SJCRH30 (cell line): ENCODE data around the gene TNNC2. TPM values are rescaled to one million over a fixed set of nuclear protein-coding genes. Genes with fewer than 3 reads are reported as not detected.
"Not testable (repeated sequence)": the region's sequence is repeated elsewhere in the genome, so short reads cannot be mapped to it uniquely, and the experiment has no call there.

Experiments
- DNase-seq, 2 experiments: peaks; one replicate each; pipeline ENCODE4 v3.0.0-alpha.2; 2015 to 2020
- H3K27ac ChIP-seq: fragments of 250-450 bp; sonication (Bioruptor Pico); 2 replicates; pipeline ENCODE4 v1.5.1; 2020; ENCODE audit warnings: mild to moderate bottlenecking, moderate library complexity
- H3K27me3 ChIP-seq: fragments of 250-450 bp; sonication (Bioruptor Pico); 2 replicates; pipeline ENCODE4 v1.5.1; 2020; ENCODE audit warnings: mild to moderate bottlenecking, moderate library complexity
- H3K36me3 ChIP-seq: fragments of 250-450 bp; sonication (Bioruptor Pico); 2 replicates; pipeline ENCODE4 v1.5.1; 2020; ENCODE audit warnings: mild to moderate bottlenecking, moderate library complexity
- H3K4me1 ChIP-seq: fragments of 250-450 bp; sonication (Bioruptor Pico); 2 replicates; pipeline ENCODE4 v1.5.1; 2020; ENCODE audit warnings: mild to moderate bottlenecking, moderate library complexity
- H3K4me3 ChIP-seq: fragments of 250-450 bp; sonication (Bioruptor Pico); 2 replicates; pipeline ENCODE4 v1.5.1; 2020; ENCODE audit warnings: mild to moderate bottlenecking, moderate library complexity
- H3K9me3 ChIP-seq: fragments of 250-450 bp; sonication (Bioruptor Pico); replicated peaks from 2 replicates; pipeline ENCODE4 v1.5.1; 2020; ENCODE audit warnings: mild to moderate bottlenecking, moderate library complexity
- total RNA-seq: library from RNA; depleted of rRNA; stranded (reverse); fragments of >200 nt; shearing (Covaris generic); gene quantifications from 2 replicates; pipeline ENCODE4 v1.2.3, GENCODE V29; 2014; rRNA removed

Gene TNNC2
- 0.73 and 0.75 TPM in 2 replicates for total RNA-seq

DNA sequence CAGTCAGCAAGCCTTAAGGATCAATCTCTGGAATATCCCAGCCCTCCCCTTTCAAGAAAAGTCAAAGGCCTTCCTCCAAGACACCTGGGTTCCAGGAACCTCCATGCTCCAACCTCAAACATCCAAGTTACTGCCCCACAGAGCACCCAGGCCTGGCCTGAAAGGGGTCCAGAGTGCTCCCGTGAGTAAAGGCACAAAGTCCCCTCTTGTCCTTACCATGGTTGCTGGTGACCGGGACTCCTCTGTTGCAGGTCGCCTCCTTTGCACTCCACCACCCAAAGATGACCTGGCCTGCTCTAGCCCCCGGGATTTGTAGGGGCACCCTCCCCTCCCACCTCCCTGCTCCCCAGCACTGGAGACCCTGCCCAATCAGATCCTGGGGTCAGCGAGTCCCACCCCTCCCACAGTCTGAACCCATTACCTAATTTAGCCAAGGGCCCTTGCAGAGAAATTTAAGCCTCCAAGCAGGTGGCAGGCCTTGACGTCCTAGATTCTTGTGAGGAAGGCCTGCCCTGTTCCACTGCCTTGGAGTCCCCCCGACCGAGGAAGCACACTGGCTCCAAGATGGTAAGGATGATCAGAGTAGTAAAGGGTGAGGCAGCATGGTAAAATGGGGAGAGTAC lies at the start of gene TNNC2:
Gene TNNC2, minus strand, starts transcription at position 283 of the 623 bp plus-strand sequence. Its CDS starts 64 bp downstream, at position 219.
- peaks cover 48% of the 10 kb centered on the region for H3K4me1 ChIP-seq
- H3K36me3 ChIP-seq: no peaks in the 10 kb centered on the region
- DNase-seq: no peak
- H3K27me3 ChIP-seq: no peaks in the 10 kb centered on the region
- no peak within 1 kb of the TSS for H3K4me3 ChIP-seq
- H3K27ac ChIP-seq: peak within 1 kb of the TSS; percentile 73
- H3K9me3 ChIP-seq: no peaks in the 10 kb centered on the region

DNA sequence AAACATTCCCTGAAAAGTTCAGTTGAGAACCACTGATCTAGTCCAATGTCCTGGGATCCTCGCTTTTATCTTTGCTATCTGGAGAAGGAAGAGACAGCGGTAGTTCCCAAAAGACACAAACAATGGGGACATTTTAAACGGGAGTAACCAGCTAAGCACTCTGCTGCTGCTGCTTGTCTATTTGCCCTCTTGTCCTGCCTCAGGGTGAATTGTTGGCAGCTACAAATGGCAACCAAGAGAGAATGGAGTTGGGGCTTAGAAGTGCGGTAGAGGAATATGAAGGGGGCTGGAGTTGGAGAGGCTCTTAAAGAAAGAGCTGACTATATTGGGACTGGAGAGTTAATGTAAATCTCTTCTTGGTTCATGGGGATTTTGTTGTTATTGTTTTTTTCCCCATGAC lies 47.5 kb upstream of the TNNC2 start:
- no peak for DNase-seq
- Histone ChIP-seq H3K4me3 (no peak overlapping the region), H3K9me3 (no peaks in the 10 kb centered on the region), H3K36me3 (no peaks in the 10 kb centered on the region), H3K27me3 (no peaks in the 10 kb centered on the region), H3K4me1 (no peaks in the 10 kb centered on the region), H3K27ac (no peak overlapping the region)

DNA sequence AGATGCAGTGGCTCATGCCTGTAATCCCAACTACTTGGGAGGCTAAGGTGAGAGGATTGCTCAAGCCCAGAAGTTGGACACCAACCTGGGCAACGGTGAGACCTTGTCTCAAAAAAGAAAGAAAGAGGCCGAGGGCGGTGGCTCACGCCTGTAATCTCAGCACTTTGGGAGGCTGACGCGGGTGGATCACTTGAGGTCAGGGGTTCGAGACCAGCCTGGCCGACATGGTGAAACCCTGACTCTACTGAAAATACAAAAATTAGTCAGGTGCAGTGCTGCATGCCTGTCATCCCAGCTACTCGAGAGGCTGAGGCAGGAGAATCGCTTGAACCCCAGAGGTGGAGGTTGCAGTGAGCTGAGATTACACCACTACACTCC lies 47.0 kb upstream of the TNNC2 start:
- H3K36me3 ChIP-seq, H3K27ac ChIP-seq, H3K9me3 ChIP-seq, DNase-seq, H3K27me3 ChIP-seq, H3K4me1 ChIP-seq, H3K4me3 ChIP-seq: not testable (repeated sequence)

DNA sequence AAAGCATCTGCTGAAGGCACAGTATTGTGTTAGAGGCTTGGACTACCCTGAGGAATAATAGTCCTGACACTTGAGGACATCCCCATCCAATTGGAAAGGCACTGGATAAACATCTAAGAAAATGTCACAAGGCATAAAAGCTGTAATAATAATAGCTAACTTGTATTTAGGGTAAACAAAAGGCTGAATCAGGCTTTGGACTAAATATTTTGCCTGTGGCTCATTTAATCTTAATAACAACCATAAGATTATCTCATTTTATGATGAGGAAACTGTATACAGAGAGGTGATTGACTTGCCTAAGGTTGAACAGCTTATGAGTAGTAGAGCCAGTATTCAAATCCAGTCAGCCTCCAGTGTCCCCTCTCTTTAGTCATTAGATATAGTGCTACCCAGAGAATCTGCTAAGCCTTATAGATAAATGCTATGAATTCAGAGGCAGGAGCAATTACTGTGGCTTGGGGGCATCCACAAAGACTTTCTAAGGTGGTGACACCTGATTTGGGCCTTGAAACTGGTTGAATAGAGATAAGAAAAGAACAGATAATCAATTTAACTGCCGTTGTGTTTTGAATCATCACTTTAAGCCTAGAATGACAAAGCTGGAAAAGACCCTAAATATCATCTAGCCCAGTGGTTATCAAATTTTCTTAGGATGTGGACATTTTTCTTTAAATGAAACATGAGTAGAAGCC lies 46.4 kb upstream of the TNNC2 start:
- no peak for DNase-seq
- no peaks in the 10 kb centered on the region for H3K4me1 ChIP-seq
- no peak overlapping the region for H3K27ac ChIP-seq
- no peak overlapping the region for H3K4me3 ChIP-seq
- H3K27me3 ChIP-seq: no peaks in the 10 kb centered on the region
- H3K36me3 ChIP-seq: no peaks in the 10 kb centered on the region
- H3K9me3 ChIP-seq: no peaks in the 10 kb centered on the region

DNA sequence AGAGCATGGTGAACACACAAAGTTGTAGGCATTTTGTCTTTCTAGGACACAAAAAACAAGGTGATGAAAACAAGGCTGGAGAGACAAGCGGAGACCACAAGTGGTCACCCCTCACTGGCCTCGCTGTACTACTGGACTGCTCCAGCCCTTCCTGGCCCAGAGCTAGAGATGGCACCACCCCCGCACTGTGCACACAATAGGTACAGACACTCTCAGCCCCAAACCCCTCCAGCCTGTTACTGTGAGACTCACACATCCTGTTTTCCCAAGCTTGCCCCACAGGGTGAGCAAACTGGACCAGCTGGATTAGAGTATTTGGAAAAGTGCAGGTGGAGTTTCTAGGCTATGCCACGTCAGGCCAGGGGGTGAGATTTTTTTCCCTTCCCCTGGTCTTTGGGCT lies 45.5 kb upstream of the TNNC2 start:
- H3K27me3 ChIP-seq: no peaks in the 10 kb centered on the region
- H3K4me3 ChIP-seq: no peak overlapping the region
- no peaks in the 10 kb centered on the region for H3K9me3 ChIP-seq
- H3K36me3 ChIP-seq: no peaks in the 10 kb centered on the region
- no peak for DNase-seq
- no peaks in the 10 kb centered on the region for H3K4me1 ChIP-seq
- no peak overlapping the region for H3K27ac ChIP-seq

DNA sequence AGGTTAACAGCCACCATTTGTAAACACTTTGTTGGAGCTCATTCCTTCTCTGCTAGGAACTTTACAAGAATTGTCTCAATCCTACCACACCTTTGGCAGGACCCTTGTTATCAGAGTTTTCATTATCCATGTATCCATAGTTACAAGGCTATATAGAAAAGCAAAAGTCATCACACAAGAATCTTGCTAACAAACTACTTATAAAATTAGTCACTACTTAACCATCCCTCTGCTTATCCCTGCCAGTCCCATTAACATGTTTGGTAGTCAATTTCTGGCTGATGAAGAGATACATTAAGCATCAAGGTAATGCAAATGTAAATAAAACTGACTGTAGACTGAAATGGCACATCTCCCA lies 40.7 kb upstream of the TNNC2 start:
- Histone ChIP-seq H3K9me3 (no peaks in the 10 kb centered on the region), H3K36me3 (no peaks in the 10 kb centered on the region), H3K4me1 (no peaks in the 10 kb centered on the region), H3K4me3 (no peak overlapping the region), H3K27ac (no peak overlapping the region), H3K27me3 (no peaks in the 10 kb centered on the region)
- DNase-seq: no peak

DNA sequence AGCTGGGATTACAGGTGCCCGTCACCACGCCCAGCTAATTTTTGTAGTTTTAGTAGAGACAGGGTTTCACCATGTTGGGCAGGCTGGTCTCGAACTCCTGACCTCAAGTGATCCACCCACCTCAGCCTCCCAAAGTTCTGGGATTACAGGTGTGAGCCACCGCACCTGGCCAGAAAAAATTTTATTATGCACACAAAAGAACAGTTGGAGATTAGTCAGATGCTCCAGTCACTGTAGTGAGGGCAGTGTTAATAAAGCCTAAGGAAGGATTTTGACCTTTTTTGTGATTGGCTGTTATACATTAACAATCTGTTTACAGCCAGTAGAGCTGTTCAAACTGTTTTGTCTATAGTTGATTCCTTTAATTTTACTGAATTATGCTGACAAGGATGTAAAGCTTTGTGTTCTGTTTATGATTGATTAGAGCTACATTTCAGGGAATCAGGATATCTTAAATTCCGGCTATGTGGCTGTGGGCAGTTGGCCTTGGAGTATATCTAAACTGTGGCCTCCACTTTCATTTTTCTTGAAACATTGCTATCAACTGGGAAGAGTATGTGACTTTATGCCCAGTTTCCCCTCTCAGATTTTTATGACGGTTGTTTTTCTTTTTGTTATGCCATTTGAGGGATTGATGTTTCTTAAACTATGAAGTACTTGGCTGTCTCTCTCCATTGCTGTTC lies 40.2 kb upstream of the TNNC2 start:
- no peak overlapping the region for H3K4me3 ChIP-seq
- no peaks in the 10 kb centered on the region for H3K9me3 ChIP-seq
- H3K36me3 ChIP-seq: no peaks in the 10 kb centered on the region
- DNase-seq: no peak
- H3K4me1 ChIP-seq: no peaks in the 10 kb centered on the region
- no peaks in the 10 kb centered on the region for H3K27me3 ChIP-seq
- H3K27ac ChIP-seq: no peak overlapping the region

DNA sequence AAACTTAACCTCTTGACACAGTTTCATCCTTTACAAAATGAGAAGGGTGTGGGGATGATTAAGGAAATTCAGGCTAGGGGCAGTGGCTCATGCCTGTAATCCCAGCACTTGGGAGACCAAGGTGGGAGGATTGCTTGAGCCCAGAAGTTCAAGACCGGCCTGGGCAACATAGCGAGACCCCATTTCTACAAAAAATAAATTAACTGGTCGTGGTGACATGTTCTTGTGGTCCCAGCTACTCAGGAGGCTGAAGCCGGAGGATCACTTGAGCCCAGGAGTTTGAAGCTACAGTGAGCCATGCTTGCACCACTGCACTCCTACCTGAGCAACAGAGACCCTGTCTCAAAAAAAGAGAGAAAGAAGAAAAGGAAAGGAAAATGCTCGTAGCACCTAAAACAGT lies 39.3 kb upstream of the TNNC2 start:
- no peak overlapping the region for H3K27ac ChIP-seq
- no peaks in the 10 kb centered on the region for H3K27me3 ChIP-seq
- no peak for DNase-seq
- no peaks in the 10 kb centered on the region for H3K36me3 ChIP-seq
- no peaks in the 10 kb centered on the region for H3K4me1 ChIP-seq
- no peak overlapping the region for H3K4me3 ChIP-seq
- H3K9me3 ChIP-seq: no peaks in the 10 kb centered on the region

DNA sequence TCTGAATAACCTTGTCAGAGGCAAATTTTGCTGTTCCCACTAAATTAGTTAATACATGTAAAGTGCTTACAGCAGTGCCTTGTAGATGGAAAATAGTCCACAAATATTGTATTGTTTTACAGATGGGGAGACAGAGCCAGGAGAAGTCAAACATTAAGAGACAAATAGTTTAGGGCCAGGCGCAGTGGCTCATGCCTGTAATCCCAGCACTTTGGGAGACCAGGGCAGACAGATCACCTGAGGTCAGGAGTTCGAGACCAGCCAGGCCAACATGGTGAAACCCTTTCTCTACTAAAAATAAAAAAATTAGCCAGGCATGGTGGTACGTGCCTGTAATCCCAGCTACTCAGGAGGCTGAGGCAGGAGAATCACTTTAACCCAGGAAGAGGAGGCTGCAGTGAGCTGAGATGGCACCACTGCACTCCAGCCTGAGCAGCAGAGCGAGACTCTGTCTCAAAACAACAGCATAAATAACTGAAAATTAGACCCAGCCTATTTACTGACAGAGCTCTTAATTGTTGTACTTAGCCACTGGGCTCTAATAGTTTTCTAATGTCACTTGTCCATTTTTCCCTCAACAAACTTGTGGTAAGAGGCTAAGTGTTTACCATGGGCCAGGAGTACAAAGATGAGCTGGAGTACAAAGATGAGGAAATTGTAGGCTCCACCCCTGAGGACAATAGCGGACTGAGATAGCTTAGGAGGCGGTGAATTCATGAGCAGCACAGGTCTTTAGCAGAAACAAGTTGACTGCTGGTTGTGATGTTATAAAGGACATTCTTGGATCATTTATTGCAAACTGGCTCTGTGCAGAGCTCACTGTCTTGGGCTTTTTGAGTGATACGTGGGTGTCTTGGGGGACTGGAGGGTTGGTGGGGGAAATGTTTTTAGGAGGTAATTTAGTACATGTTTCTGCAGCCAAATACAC lies 36.7 kb upstream of the TNNC2 start:
- H3K4me1 ChIP-seq: 0 out of 2 replicates have a peak, but pooled peaks cover 7% of the 10 kb centered on the region
- H3K27ac ChIP-seq: no peak overlapping the region
- H3K9me3 ChIP-seq: no peaks in the 10 kb centered on the region
- H3K27me3 ChIP-seq: no peaks in the 10 kb centered on the region
- H3K4me3 ChIP-seq: no peak overlapping the region
- DNase-seq: no peak
- H3K36me3 ChIP-seq: no peaks in the 10 kb centered on the region

DNA sequence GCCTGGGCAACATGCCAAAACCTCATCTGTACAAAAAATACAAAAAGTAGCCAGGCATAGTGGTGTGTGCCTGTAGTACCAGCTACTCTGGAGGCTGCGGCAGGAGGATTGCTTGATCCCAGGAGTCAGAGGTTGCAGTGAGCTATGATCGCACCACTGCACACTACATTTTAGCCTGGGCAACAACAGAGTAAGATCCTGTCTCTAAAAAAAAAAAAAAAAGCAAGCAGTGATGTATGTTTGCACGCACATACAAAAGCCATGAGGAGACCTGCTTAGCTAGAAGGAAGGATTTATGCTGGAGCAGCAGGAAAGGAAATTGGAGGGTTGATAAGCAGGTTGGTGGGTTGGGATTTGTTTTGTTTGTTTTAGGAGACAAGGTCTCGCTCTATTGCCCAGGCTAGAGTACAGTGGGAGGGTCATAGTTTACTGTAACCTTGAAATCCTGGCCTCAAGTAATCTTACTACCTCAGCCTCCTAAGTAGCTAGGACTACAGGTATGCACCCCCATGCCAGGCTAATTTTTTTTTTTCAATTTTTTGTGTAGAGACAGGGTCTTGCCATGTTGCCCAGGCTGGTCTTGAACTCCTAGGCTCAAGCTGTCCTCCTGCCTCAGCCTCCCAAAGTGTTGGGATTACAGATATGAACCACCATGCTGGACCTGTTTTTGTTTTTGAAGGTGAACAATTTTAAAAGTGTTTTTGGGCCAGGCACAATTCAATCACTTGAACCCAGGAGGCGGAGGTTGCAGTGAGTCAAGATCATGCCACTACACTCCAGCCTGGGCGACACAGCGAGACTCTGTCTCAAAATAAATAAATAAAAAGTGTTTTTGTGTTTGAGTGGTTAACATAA lies 34.3 kb upstream of the TNNC2 start:
- Histone ChIP-seq H3K27ac (no peak overlapping the region), H3K4me3 (no peak overlapping the region), H3K4me1 (0 out of 2 replicates have a peak, but pooled peaks cover 7% of the 10 kb centered on the region), H3K36me3 (no peaks in the 10 kb centered on the region), H3K9me3 (no peaks in the 10 kb centered on the region), H3K27me3 (no peaks in the 10 kb centered on the region)
- DNase-seq: peak; percentile 56 to 76

DNA sequence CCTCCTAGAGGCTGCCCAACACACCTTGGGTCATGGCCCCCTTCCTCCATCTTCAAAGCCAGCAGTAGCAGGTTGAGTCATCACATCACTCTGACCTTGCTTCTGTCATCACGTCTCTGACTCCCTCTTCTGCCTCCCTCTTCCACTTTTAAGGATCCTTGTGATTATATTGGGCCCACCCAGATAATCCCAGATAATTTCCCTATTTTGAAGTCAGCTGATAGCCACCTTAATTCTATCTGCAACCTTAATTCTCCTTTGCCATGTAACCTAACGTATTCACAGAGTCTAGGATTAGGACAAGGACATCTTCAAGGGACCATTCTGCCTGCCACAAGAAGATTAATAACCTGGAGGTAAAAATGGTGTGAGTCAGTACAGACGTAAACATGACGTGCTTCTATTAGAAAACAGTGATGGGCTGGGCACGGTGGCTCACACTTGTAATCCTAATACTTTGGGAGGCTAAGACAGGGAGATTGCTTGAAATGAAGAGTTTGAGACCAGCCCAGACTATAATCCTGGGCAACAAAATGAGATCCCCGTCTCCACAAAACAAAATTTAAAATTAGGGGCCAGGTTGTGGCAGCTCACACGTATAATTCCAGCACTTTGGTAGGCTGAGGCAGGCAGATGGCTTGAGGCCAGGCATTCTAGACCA lies 33.6 kb upstream of the TNNC2 start:
- Histone ChIP-seq H3K27ac (no peak overlapping the region), H3K36me3 (no peaks in the 10 kb centered on the region), H3K4me1 (0 out of 2 replicates have a peak, but pooled peaks cover 7% of the 10 kb centered on the region), H3K27me3 (no peaks in the 10 kb centered on the region), H3K4me3 (no peak overlapping the region), H3K9me3 (no peaks in the 10 kb centered on the region)
- no peak for DNase-seq

DNA sequence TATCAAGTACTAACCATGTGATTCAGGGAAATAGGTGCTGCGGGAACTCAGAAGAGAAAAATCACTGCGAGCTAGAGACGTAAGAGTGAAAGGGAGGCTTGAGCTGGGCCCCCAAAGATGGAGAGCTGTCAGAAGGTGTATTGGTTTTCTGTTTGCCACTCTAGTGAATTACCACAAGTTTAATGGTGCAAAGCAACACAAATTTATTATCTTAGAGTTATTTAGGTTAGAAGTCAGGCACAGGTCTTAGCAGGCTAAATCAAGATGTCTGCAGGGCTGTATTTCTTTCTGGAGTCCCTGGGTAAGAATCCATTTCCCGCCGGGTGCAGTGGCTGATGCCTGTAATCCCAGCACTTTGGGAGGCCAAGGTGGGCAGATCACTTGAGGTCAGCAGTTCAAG lies 32.8 kb upstream of the TNNC2 start:
- no peaks in the 10 kb centered on the region for H3K27me3 ChIP-seq
- DNase-seq: no peak
- no peaks in the 10 kb centered on the region for H3K36me3 ChIP-seq
- H3K4me1 ChIP-seq: 0 out of 2 replicates have a peak, but pooled peaks cover 7% of the 10 kb centered on the region
- no peaks in the 10 kb centered on the region for H3K9me3 ChIP-seq
- H3K4me3 ChIP-seq: no peak overlapping the region
- H3K27ac ChIP-seq: no peak overlapping the region

DNA sequence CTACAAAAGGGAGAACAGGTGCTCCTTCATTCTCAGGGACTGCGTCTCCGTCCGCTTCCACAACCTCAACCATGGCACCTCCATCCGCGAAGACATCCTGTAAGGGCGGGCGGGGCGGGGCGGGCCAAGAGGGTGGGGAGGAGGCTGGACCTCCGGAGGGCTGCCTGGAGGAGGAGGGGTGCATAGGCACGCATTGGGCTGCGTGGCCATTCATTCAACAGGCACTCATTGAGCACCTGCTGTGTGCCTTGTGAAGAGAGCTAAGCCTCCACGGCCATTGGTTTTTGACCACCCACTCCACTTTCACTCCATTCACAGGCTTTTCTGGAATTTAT lies 30.7 kb upstream of the TNNC2 start:
- H3K4me1 ChIP-seq: 0 out of 2 replicates have a peak, but pooled peaks cover 7% of the 10 kb centered on the region
- H3K9me3 ChIP-seq: no peaks in the 10 kb centered on the region
- DNase-seq: no peak
- no peaks in the 10 kb centered on the region for H3K36me3 ChIP-seq
- H3K27me3 ChIP-seq: no peaks in the 10 kb centered on the region
- H3K27ac ChIP-seq: peak overlapping the region; percentile 16; the same call in 1 of the 2 replicates
- peak overlapping the region; percentile 82 for H3K4me3 ChIP-seq
